Liver (tissue), 9 donors: ENCODE results near the gene ATP11A. TPM values are rescaled to one million over a fixed set of nuclear protein-coding genes. Genes with fewer than 3 reads are reported as not detected.

Source experiments
- DNase-seq: peaks from one replicate; pipeline ENCODE4 v3.0.0-alpha.2; 2017; ENCODE audit warnings: low spot score
- H3K27ac ChIP-seq, 2 donors: one replicate each; pipeline ENCODE4 v1.7.0; 2013; ENCODE audit warnings: inconsistent platforms in 2 of 2, low read length in 2 of 2, control low read depth in 1 of 2, low read depth in 1 of 2, mild to moderate bottlenecking in 1 of 2
- H3K27me3 ChIP-seq, 4 donors: one replicate each; pipeline versions ENCODE4 v1.6.1 to v1.7.0; 2013; ENCODE audit warnings: low read length in 3 of 4, inconsistent platforms in 1 of 4, mild to moderate bottlenecking in 1 of 4, moderate library complexity in 1 of 4; ENCODE audit not compliant: control insufficient read depth in 4 of 4, insufficient read depth in 4 of 4
- H3K36me3 ChIP-seq, 4 donors: one replicate each; pipeline versions ENCODE4 v1.6.1 to v1.7.0; 2013; ENCODE audit warnings: low read length in 3 of 4, mild to moderate bottlenecking in 3 of 4, low read depth in 1 of 4, moderate library complexity in 1 of 4; ENCODE audit not compliant: control insufficient read depth in 4 of 4, insufficient read depth in 3 of 4
- H3K4me1 ChIP-seq, 4 donors: one replicate each; pipeline versions ENCODE4 v1.6.1 to v1.7.0; 2013; ENCODE audit warnings: low read length in 3 of 4, mild to moderate bottlenecking in 3 of 4, moderate library complexity in 1 of 4; ENCODE audit not compliant: control insufficient read depth in 4 of 4, insufficient read depth in 4 of 4
- H3K4me3 ChIP-seq, 3 donors: one replicate each; pipeline versions ENCODE4 v1.6.1 to v1.7.0; 2013; ENCODE audit warnings: low read length in 3 of 3, control low read depth in 1 of 3, low read depth in 1 of 3, mild to moderate bottlenecking in 1 of 3
- H3K9ac ChIP-seq, 2 donors: one replicate each; pipeline ENCODE4 v1.7.0; 2013; ENCODE audit warnings: low read length in 2 of 2, mild to moderate bottlenecking in 2 of 2, moderate library complexity in 2 of 2, control low read depth in 1 of 2, low read depth in 1 of 2
- H3K9me3 ChIP-seq, 4 donors: one replicate each; pipeline versions ENCODE4 v1.6.1 to v1.7.0; 2013; ENCODE audit warnings: low read length in 3 of 4; ENCODE audit not compliant: control insufficient read depth in 4 of 4
- FOXA1 ChIP-seq: IDR thresholded peaks from 2 replicates; pipeline ENCODE4 v1.6.1; 2016; ENCODE audit warnings: antibody characterized with exemption
- FOXA2 ChIP-seq: IDR thresholded peaks from 2 replicates; pipeline ENCODE4 v1.6.1; 2016; ENCODE audit warnings: antibody characterized with exemption
- GABPA ChIP-seq, 2 donors: IDR thresholded peaks in 1 of 2; conservative IDR thresholded peaks in 1 of 2; 2 replicates each; pipeline ENCODE4 v1.6.1; 2016; ENCODE audit warnings: antibody characterized with exemption in 2 of 2, mild to moderate bottlenecking in 1 of 2, moderate library complexity in 1 of 2
- NR2F2 ChIP-seq: IDR thresholded peaks from 2 replicates; pipeline ENCODE4 v1.6.1; 2016; ENCODE audit warnings: antibody characterized with exemption
- RXRA ChIP-seq, 2 donors: IDR thresholded peaks; 2 replicates each; pipeline ENCODE4 v1.6.1; 2017 to 2018; ENCODE audit warnings: antibody characterized with exemption in 2 of 2, mild to moderate bottlenecking in 1 of 2
- TAF1 ChIP-seq: conservative IDR thresholded peaks from 2 replicates; pipeline ENCODE4 v1.6.1; 2016; ENCODE audit warnings: antibody characterized with exemption, mild to moderate bottlenecking
- YY1 ChIP-seq: IDR thresholded peaks from 2 replicates; pipeline ENCODE4 v1.6.1; 2016; ENCODE audit warnings: antibody characterized with exemption, mild to moderate bottlenecking
- WGBS: extraction: QIAGEN DNeasy Blood & Tissue Kit; methylation state at CpG from one replicate; pipeline ENCODE4 v1.1.7; 2013; 5-methylcytosine and 5-hydroxymethylcytosine counted together
- polyA plus RNA-seq, 2 donors: library from polyadenylated mRNA; stranded (reverse) in 1 of 2; unstranded in 1 of 2; fragments of 200-250 nt in 1 of 2; fragments of >200 nt in 1 of 2; fragmentation: Nextera tagmentation in 1 of 2; extraction: Ambion mirVana in 1 of 2; gene quantifications; one replicate each; pipeline versions ENCODE4 v1.2.1 to v1.2.3, GENCODE V29; 2013 to 2015
- total RNA-seq, 2 donors: library from RNA; depleted of rRNA; stranded (reverse); fragments of >200 nt; gene quantifications; one replicate each; pipeline ENCODE4 v1.2.3, GENCODE V29; 2014
- TF ChIP-seq, protein P1 (sequence below): IDR thresholded peaks from 2 replicates; pipeline ENCODE4 v1.6.1; 2016; ENCODE audit warnings: antibody characterized with exemption, mild to moderate bottlenecking
- TF ChIP-seq, protein P2 (sequence below): IDR thresholded peaks from 2 replicates; pipeline ENCODE4 v1.6.1; 2016; ENCODE audit warnings: antibody characterized with exemption
- TF ChIP-seq, protein P3 (sequence below): IDR thresholded peaks from 2 replicates; pipeline ENCODE4 v1.6.1; 2016; ENCODE audit warnings: antibody characterized with exemption
- donor health status: healthy.
- donor health status: healthy.
- donor health status: healthy.
- donor health status: healthy.
- donor health status: healthy.

The ATP11A gene
- total and polyA plus RNA-seq, 4 donors = 8.7 to 27.9 (median 13.8) TPM

DNA sequence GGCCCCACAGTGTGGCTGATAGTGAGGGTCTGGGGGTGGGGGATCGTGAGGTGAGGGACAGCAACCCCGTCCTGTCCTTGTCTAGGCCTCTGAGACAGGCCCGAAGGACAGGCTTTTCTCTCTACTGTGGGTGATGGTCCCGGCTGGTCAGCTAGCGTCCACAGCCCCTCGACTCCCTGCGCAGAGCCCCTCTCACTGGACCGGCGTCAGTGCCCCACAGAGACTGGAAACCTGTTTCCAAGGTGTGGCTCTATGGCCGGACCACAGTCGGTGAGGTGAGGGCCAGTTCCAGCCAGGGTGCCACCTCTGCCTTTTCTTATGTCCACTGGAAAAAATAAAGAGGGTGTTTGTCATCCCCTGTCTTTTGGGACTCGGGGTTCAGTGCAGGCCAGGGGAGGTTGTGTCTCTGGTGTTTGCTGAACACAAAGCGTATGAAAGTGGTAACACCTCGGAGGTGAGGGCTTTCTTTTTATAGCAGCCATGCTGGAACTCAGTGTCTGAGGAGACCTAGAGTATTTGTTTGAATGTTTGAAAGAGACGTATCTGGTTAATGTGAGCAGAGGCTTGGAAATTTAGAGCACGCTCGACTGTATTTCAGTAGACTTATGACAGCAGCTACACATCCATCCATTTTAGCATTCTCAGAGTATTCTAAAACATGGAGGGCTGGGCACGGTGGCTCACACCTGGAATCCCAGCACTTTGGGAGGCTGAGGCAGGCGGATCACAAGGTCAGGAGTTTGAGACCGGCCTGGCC lies 22.8 kb downstream of the ATP11A start (continued):
- TF ChIP-seq, protein P1, sequence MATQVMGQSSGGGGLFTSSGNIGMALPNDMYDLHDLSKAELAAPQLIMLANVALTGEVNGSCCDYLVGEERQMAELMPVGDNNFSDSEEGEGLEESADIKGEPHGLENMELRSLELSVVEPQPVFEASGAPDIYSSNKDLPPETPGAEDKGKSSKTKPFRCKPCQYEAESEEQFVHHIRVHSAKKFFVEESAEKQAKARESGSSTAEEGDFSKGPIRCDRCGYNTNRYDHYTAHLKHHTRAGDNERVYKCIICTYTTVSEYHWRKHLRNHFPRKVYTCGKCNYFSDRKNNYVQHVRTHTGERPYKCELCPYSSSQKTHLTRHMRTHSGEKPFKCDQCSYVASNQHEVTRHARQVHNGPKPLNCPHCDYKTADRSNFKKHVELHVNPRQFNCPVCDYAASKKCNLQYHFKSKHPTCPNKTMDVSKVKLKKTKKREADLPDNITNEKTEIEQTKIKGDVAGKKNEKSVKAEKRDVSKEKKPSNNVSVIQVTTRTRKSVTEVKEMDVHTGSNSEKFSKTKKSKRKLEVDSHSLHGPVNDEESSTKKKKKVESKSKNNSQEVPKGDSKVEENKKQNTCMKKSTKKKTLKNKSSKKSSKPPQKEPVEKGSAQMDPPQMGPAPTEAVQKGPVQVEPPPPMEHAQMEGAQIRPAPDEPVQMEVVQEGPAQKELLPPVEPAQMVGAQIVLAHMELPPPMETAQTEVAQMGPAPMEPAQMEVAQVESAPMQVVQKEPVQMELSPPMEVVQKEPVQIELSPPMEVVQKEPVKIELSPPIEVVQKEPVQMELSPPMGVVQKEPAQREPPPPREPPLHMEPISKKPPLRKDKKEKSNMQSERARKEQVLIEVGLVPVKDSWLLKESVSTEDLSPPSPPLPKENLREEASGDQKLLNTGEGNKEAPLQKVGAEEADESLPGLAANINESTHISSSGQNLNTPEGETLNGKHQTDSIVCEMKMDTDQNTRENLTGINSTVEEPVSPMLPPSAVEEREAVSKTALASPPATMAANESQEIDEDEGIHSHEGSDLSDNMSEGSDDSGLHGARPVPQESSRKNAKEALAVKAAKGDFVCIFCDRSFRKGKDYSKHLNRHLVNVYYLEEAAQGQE = no peak
- TF ChIP-seq, protein P2, sequence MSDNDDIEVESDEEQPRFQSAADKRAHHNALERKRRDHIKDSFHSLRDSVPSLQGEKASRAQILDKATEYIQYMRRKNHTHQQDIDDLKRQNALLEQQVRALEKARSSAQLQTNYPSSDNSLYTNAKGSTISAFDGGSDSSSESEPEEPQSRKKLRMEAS = no peak
- TF ChIP-seq NR2F2 (no peak), RXRA (IDR thresholded peaks at IDR 0.05) (no peak), TAF1 (no peak), FOXA1 (no peak), GABPA (IDR thresholded peaks at IDR 0.05 in 1 of 2, conservative IDR thresholded peaks at IDR 0.05 in 1 of 2) (no peak), FOXA2 (no peak)

DNA sequence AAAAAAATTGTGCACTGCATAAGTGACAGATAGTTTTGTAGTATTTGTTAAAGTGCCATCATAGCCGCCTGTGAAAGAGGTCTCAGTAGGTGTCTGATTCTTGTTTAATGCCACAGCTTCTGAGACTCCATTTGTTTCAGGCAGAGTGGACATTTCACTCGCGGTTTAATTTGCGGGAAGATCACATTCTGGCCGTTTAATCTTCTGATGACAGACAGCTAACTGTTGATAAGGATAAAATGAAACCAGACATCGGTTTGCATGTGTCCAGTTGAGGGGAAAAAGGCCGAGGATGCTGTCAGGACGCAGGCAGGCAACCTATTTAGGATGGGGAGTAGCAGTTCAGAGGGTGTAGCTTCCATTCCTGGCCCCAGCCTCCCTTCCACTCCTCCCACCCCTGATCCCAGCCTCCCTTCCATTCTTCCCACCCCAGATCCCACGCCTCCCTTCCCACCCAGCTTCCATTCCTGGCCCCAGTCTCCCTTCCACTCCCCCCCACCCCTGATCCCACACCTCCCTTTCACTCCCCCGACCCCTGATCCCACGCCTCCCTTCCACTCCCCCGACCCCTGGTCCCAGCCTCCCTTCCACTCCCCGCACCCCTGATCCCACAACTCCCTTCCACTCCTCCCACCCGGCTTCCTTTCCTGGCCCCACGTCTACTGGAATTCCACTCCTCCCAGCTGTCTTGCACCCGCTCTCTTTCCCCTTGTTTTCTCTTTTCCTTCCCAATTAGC lies 23.8 kb downstream of the ATP11A start:
- H3K27me3 ChIP-seq = no peaks in the 10 kb centered on the region
- TF ChIP-seq FOXA1 (no peak), YY1 (no peak), GABPA (IDR thresholded peaks at IDR 0.05 in 1 of 2, conservative IDR thresholded peaks at IDR 0.05 in 1 of 2) (no peak)
- TF ChIP-seq, protein P2 = no peak
- TF ChIP-seq, protein P3, sequence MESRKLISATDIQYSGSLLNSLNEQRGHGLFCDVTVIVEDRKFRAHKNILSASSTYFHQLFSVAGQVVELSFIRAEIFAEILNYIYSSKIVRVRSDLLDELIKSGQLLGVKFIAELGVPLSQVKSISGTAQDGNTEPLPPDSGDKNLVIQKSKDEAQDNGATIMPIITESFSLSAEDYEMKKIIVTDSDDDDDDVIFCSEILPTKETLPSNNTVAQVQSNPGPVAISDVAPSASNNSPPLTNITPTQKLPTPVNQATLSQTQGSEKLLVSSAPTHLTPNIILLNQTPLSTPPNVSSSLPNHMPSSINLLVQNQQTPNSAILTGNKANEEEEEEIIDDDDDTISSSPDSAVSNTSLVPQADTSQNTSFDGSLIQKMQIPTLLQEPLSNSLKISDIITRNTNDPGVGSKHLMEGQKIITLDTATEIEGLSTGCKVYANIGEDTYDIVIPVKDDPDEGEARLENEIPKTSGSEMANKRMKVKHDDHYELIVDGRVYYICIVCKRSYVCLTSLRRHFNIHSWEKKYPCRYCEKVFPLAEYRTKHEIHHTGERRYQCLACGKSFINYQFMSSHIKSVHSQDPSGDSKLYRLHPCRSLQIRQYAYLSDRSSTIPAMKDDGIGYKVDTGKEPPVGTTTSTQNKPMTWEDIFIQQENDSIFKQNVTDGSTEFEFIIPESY = no peak
- WGBS = 78% methylated on average over 16 of the region's 16 CpGs
- no peak overlapping the region for H3K4me3 ChIP-seq
- H3K9me3 ChIP-seq = no peaks in the 10 kb centered on the region
- no peak for DNase-seq
- H3K27ac ChIP-seq = no peak overlapping the region
- peaks cover 0 to 2% (median 0%) of the 10 kb centered on the region in 4 donors for H3K36me3 ChIP-seq
- no peak overlapping the region for H3K9ac ChIP-seq
- H3K4me1 ChIP-seq = peaks cover 2 to 14% (median 10%) of the 10 kb centered on the region in 4 donors
